ENCODE results near the gene N4BP2L1. TPM values are rescaled to one million over a fixed set of nuclear protein-coding genes. Genes with fewer than 3 reads are reported as not detected.

The N4BP2L1 gene
- total RNA-seq, 4 donors from 2014 or later = 17.2 to 31.5 (median 21.7) TPM

DNA sequence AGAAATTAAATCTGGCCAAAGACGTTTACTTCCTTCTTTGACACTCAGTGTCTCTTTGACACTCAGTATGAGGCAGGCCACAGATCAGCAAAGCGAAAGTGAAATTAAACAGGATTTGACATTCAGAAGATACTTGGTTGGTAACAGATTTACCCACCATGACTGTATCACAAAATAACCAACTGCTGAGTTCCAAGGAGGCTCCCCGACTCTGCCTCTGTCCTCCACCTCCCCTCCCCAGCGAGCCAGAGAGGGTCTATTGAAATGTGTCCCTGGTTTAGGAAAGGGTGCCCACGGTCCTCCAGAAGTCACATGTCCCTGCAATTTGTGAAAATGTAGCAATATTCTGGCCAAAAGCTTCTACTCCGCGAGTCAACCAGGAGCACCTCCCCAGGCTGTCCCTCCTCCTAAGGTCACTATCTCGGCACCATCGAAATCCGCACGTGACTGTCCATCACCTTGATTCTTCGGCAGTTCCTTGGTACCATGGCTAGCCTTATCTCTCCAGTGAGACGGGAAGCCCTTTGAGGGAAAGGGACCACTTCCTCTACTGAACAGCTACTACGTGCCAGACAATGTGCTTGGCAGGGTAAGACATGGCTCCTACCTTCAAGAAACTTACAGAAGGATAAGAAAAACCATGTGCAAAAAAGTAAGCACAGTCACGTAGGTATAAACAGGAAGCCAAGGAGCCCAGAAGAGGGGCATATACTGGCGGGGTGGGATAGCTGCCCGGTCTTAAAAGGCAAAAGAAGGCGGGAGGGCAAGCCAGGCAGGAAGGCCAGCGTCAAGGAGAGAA lies 1.5 kb downstream of the N4BP2L1 start:
- peak; percentile 25 to 45 for TF ChIP-seq POLR2A (IDR thresholded peaks at IDR 0.05)
- TF ChIP-seq, protein P1, sequence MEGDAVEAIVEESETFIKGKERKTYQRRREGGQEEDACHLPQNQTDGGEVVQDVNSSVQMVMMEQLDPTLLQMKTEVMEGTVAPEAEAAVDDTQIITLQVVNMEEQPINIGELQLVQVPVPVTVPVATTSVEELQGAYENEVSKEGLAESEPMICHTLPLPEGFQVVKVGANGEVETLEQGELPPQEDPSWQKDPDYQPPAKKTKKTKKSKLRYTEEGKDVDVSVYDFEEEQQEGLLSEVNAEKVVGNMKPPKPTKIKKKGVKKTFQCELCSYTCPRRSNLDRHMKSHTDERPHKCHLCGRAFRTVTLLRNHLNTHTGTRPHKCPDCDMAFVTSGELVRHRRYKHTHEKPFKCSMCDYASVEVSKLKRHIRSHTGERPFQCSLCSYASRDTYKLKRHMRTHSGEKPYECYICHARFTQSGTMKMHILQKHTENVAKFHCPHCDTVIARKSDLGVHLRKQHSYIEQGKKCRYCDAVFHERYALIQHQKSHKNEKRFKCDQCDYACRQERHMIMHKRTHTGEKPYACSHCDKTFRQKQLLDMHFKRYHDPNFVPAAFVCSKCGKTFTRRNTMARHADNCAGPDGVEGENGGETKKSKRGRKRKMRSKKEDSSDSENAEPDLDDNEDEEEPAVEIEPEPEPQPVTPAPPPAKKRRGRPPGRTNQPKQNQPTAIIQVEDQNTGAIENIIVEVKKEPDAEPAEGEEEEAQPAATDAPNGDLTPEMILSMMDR (IDR thresholded peaks at IDR 0.05) = no peak
- no peaks in the 10 kb centered on the region for H3K27me3 ChIP-seq
- no peaks in the 10 kb centered on the region for H3K9me3 ChIP-seq
- peaks cover 0 to 10% (median 6%) of the 10 kb centered on the region in 4 donors for H3K4me1 ChIP-seq
- H3K4me3 ChIP-seq = peak overlapping the region; percentile 72 to 98 (median 83)
- no peaks in the 10 kb centered on the region for H3K36me3 ChIP-seq
- DNase-seq = peak; percentile 40 to 64 (median 61)
- peak overlapping the region; percentile 90 to 95 (median 93) for H3K27ac ChIP-seq

DNA sequence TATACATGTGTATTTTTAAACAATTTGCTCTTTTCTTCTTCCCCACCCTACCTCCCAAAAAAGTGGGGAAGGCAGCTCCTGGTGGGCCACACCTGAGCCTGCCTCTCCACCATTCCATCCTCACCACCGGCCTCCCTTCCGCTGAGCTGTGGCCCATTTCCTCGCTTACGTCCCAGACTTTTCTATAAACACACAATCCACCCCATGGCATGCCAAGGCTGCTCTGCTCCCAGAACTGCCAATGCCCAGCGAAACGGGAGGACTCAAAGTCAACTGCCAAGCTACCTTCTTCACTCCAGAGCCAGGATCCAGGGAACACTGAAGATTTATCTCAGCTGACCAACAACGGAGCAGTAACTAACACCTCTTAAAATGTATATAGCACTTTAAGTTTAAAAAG lies 2.8 kb downstream of the N4BP2L1 start:
- peaks cover 0 to 10% (median 6%) of the 10 kb centered on the region in 4 donors for H3K4me1 ChIP-seq
- no peak overlapping the region for H3K27ac ChIP-seq
- H3K4me3 ChIP-seq = no peak overlapping the region
- peaks cover 0 to 1% (median 0%) of the 10 kb centered on the region in 3 donors for H3K36me3 ChIP-seq
- no peaks in the 10 kb centered on the region for H3K27me3 ChIP-seq
- DNase-seq = no peak
- no peaks in the 10 kb centered on the region for H3K9me3 ChIP-seq
- TF ChIP-seq, protein P1 (IDR thresholded peaks at IDR 0.05) = no peak
- TF ChIP-seq POLR2A (IDR thresholded peaks at IDR 0.05) = no peak

DNA sequence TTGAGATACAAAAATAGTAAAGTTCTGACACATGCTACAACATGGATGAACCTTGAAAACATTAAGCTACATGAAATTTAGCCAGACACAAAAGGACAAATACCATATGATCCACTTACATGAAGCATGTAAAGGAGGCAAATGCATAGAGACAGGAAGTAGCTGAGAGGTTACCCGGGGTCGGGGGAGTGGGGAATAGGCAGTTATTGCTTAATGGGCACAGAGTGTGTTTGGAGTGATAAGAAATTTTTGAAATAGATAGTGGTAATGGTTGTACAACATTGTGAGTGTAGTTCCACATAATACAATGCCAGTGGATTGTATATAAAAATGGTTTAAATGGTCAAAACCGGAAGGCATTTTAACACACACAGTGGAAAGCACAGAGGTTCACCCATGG lies 4.3 kb downstream of the N4BP2L1 start:
- Histone ChIP-seq H3K36me3 (peaks cover 0 to 9% (median 0%) of the 10 kb centered on the region in 3 donors), H3K27me3 (no peaks in the 10 kb centered on the region), H3K27ac (no peak overlapping the region), H3K4me1 (peaks cover 0 to 10% (median 3%) of the 10 kb centered on the region in 4 donors), H3K4me3 (no peak overlapping the region), H3K9me3 (peaks cover 0 to 4% (median 0%) of the 10 kb centered on the region in 4 donors)
- TF ChIP-seq POLR2A (IDR thresholded peaks at IDR 0.05) = no peak
- TF ChIP-seq, protein P1 (IDR thresholded peaks at IDR 0.05) = no peak
- no peak for DNase-seq

GRCh38 chr13:32419862-32420261 lies 8.1 kb downstream of the N4BP2L1 start:
- no peak overlapping the region for H3K27ac ChIP-seq
- H3K4me1 ChIP-seq = no peaks in the 10 kb centered on the region
- DNase-seq = no peak
- TF ChIP-seq, protein P1 (IDR thresholded peaks at IDR 0.05) = no peak
- no peak for TF ChIP-seq POLR2A (IDR thresholded peaks at IDR 0.05)
- peaks cover 0 to 4% (median 0%) of the 10 kb centered on the region in 4 donors for H3K9me3 ChIP-seq
- H3K27me3 ChIP-seq = no peaks in the 10 kb centered on the region
- peaks cover 0 to 9% (median 0%) of the 10 kb centered on the region in 3 donors for H3K36me3 ChIP-seq
- H3K4me3 ChIP-seq = no peak overlapping the region

DNA sequence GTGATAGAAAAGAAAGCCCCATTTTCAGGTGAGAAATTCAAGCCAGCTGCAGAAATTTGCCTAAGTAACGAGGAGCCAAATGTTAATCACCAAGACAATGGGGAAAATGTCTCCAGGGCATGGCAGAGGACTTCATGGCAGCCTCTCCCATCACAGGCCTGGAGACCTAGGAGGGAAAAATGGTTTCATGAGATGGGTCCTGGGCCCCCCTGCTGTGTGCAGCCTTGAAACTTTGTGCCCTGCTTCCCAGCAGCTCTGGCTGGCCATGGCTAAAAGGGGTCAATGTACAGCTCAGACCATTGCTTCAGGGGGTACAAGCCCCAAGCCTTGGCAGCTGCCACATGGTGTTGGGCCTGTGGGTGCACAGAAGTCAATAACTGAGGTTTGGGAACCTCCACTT lies 9.9 kb downstream of the N4BP2L1 start:
- TF ChIP-seq, protein P1 (IDR thresholded peaks at IDR 0.05) = no peak
- no peak for TF ChIP-seq POLR2A (IDR thresholded peaks at IDR 0.05)
- Histone ChIP-seq H3K27ac (no peak overlapping the region), H3K4me1 (no peaks in the 10 kb centered on the region), H3K36me3 (peaks cover 0 to 9% (median 0%) of the 10 kb centered on the region in 3 donors), H3K9me3 (peaks cover 0 to 4% (median 0%) of the 10 kb centered on the region in 4 donors), H3K4me3 (no peak overlapping the region), H3K27me3 (no peaks in the 10 kb centered on the region)
- DNase-seq = no peak
